ENCODE results near the gene PRF1.

The PRF1 gene

GRCh38 chr10:70603449-70603801 is 884 bp upstream of the PRF1 start:
- no peak overlapping the region for H3K27ac ChIP-seq (ENCODE audit: low read depth, low read length)
- H3K4me3 ChIP-seq (ENCODE audit: low read depth in 1 of 2, low read length in 2 of 2), result peak overlapping the region; percentile 22 to 40
- no peaks in the 10 kb centered on the region for H3K36me3 ChIP-seq (ENCODE audit: control insufficient read depth in 1 of 2, insufficient read depth in 2 of 2, low read length in 2 of 2)
- peak overlapping the region in 1 of 2 donors; percentile 56 for H3K9ac ChIP-seq (ENCODE audit: low read depth in 1 of 2, low read length in 2 of 2)
- H3K9me3 ChIP-seq (ENCODE audit: control insufficient read depth in 1 of 2, low read length in 2 of 2), result no peaks in the 10 kb centered on the region
- no peaks in the 10 kb centered on the region for H3K27me3 ChIP-seq (ENCODE audit: control insufficient read depth in 1 of 2, insufficient read depth in 2 of 2, low read length in 2 of 2)
- no peaks in the 10 kb centered on the region for H3K4me1 ChIP-seq (ENCODE audit: control insufficient read depth in 1 of 2, insufficient read depth in 2 of 2, low read length in 2 of 2)

GRCh38 chr10:70601746-70602145 is 795 bp downstream of the PRF1 start:
- H3K36me3 ChIP-seq (ENCODE audit: control insufficient read depth in 1 of 2, insufficient read depth in 2 of 2, low read length in 2 of 2), result no peaks in the 10 kb centered on the region

GRCh38 chr10:70600512-70601395 is 1.8 kb downstream of the PRF1 start:
- Histone ChIP-seq H3K4me1 (ENCODE audit: control insufficient read depth in 1 of 2, insufficient read depth in 2 of 2, low read length in 2 of 2) (peaks cover 7 to 8% of the 10 kb centered on the region in 2 donors), H3K9ac (ENCODE audit: low read depth in 1 of 2, low read length in 2 of 2) (no peak overlapping the region), H3K9me3 (ENCODE audit: control insufficient read depth in 1 of 2, low read length in 2 of 2) (no peaks in the 10 kb centered on the region), H3K4me3 (ENCODE audit: low read depth in 1 of 2, low read length in 2 of 2) (no peak overlapping the region), H3K27me3 (ENCODE audit: control insufficient read depth in 1 of 2, insufficient read depth in 2 of 2, low read length in 2 of 2) (no peaks in the 10 kb centered on the region), H3K36me3 (ENCODE audit: control insufficient read depth in 1 of 2, insufficient read depth in 2 of 2, low read length in 2 of 2) (no peaks in the 10 kb centered on the region), H3K27ac (ENCODE audit: low read depth, low read length) (no peak overlapping the region)

More at GRCh38 chr10:70601746-70602145, 795 bp downstream of the PRF1 start:
- no peaks in the 10 kb centered on the region for H3K27me3 ChIP-seq (ENCODE audit: control insufficient read depth in 1 of 2, insufficient read depth in 2 of 2, low read length in 2 of 2)
- no peak overlapping the region for H3K27ac ChIP-seq (ENCODE audit: low read depth, low read length)
- no peaks in the 10 kb centered on the region for H3K9me3 ChIP-seq (ENCODE audit: control insufficient read depth in 1 of 2, low read length in 2 of 2)
- peak overlapping the region in 1 of 2 donors; percentile 39 for H3K9ac ChIP-seq (ENCODE audit: low read depth in 1 of 2, low read length in 2 of 2)
- peak overlapping the region; percentile 10 to 51 for H3K4me3 ChIP-seq (ENCODE audit: low read depth in 1 of 2, low read length in 2 of 2)
- no peaks in the 10 kb centered on the region for H3K4me1 ChIP-seq (ENCODE audit: control insufficient read depth in 1 of 2, insufficient read depth in 2 of 2, low read length in 2 of 2)

GRCh38 chr10:70599791-70600190 is 2.8 kb downstream of the PRF1 start:
- no peaks in the 10 kb centered on the region for H3K36me3 ChIP-seq (ENCODE audit: control insufficient read depth in 1 of 2, insufficient read depth in 2 of 2, low read length in 2 of 2)
- peaks cover 8 to 9% of the 10 kb centered on the region in 2 donors for H3K4me1 ChIP-seq (ENCODE audit: control insufficient read depth in 1 of 2, insufficient read depth in 2 of 2, low read length in 2 of 2)
- H3K27ac ChIP-seq (ENCODE audit: low read depth, low read length), result no peak overlapping the region
- H3K9me3 ChIP-seq (ENCODE audit: control insufficient read depth in 1 of 2, low read length in 2 of 2), result no peaks in the 10 kb centered on the region
- no peak overlapping the region for H3K4me3 ChIP-seq (ENCODE audit: low read depth in 1 of 2, low read length in 2 of 2)
- no peaks in the 10 kb centered on the region for H3K27me3 ChIP-seq (ENCODE audit: control insufficient read depth in 1 of 2, insufficient read depth in 2 of 2, low read length in 2 of 2)
- H3K9ac ChIP-seq (ENCODE audit: low read depth in 1 of 2, low read length in 2 of 2), result no peak overlapping the region

GRCh38 chr10:70599319-70599718 is 3.2 kb downstream of the PRF1 start:
- Histone ChIP-seq H3K4me3 (ENCODE audit: low read depth in 1 of 2, low read length in 2 of 2) (no peak overlapping the region), H3K27me3 (ENCODE audit: control insufficient read depth in 1 of 2, insufficient read depth in 2 of 2, low read length in 2 of 2) (no peaks in the 10 kb centered on the region), H3K9ac (ENCODE audit: low read depth in 1 of 2, low read length in 2 of 2) (no peak overlapping the region), H3K36me3 (ENCODE audit: control insufficient read depth in 1 of 2, insufficient read depth in 2 of 2, low read length in 2 of 2) (no peaks in the 10 kb centered on the region), H3K27ac (ENCODE audit: low read depth, low read length) (no peak overlapping the region), H3K4me1 (ENCODE audit: control insufficient read depth in 1 of 2, insufficient read depth in 2 of 2, low read length in 2 of 2) (peaks cover 8 to 9% of the 10 kb centered on the region in 2 donors), H3K9me3 (ENCODE audit: control insufficient read depth in 1 of 2, low read length in 2 of 2) (no peaks in the 10 kb centered on the region)

GRCh38 chr10:70598857-70599295 is 3.7 kb downstream of the PRF1 start:
- Histone ChIP-seq H3K9ac (ENCODE audit: low read depth in 1 of 2, low read length in 2 of 2) (no peak overlapping the region), H3K9me3 (ENCODE audit: control insufficient read depth in 1 of 2, low read length in 2 of 2) (no peaks in the 10 kb centered on the region), H3K27ac (ENCODE audit: low read depth, low read length) (no peak overlapping the region), H3K36me3 (ENCODE audit: control insufficient read depth in 1 of 2, insufficient read depth in 2 of 2, low read length in 2 of 2) (no peaks in the 10 kb centered on the region), H3K4me1 (ENCODE audit: control insufficient read depth in 1 of 2, insufficient read depth in 2 of 2, low read length in 2 of 2) (peaks cover 8 to 9% of the 10 kb centered on the region in 2 donors), H3K4me3 (ENCODE audit: low read depth in 1 of 2, low read length in 2 of 2) (no peak overlapping the region), H3K27me3 (ENCODE audit: control insufficient read depth in 1 of 2, insufficient read depth in 2 of 2, low read length in 2 of 2) (no peaks in the 10 kb centered on the region)

- H3K36me3 ChIP-seq (ENCODE audit: control insufficient read depth in 1 of 2, insufficient read depth in 2 of 2, low read length in 2 of 2), result no peaks in the 10 kb centered on the region
- no peak overlapping the region for H3K4me3 ChIP-seq (ENCODE audit: low read depth in 1 of 2, low read length in 2 of 2)
- H3K9ac ChIP-seq (ENCODE audit: low read depth in 1 of 2, low read length in 2 of 2), result no peak overlapping the region
- H3K9me3 ChIP-seq (ENCODE audit: control insufficient read depth in 1 of 2, low read length in 2 of 2), result no peaks in the 10 kb centered on the region
- peaks cover 8 to 9% of the 10 kb centered on the region in 2 donors for H3K4me1 ChIP-seq (ENCODE audit: control insufficient read depth in 1 of 2, insufficient read depth in 2 of 2, low read length in 2 of 2)
- H3K27me3 ChIP-seq (ENCODE audit: control insufficient read depth in 1 of 2, insufficient read depth in 2 of 2, low read length in 2 of 2), result no peaks in the 10 kb centered on the region
- no peak overlapping the region for H3K27ac ChIP-seq (ENCODE audit: low read depth, low read length)
Observed at GRCh38 chr10:70597856-70598815, 4.4 kb downstream of the PRF1 start.

GRCh38 chr10:70596860-70597809 is 5.4 kb downstream of the PRF1 start:
- Histone ChIP-seq H3K9me3 (ENCODE audit: control insufficient read depth in 1 of 2, low read length in 2 of 2) (no peaks in the 10 kb centered on the region), H3K9ac (ENCODE audit: low read depth in 1 of 2, low read length in 2 of 2) (no peak overlapping the region), H3K27ac (ENCODE audit: low read depth, low read length) (no peak overlapping the region), H3K4me3 (ENCODE audit: low read depth in 1 of 2, low read length in 2 of 2) (no peak overlapping the region), H3K27me3 (ENCODE audit: control insufficient read depth in 1 of 2, insufficient read depth in 2 of 2, low read length in 2 of 2) (no peaks in the 10 kb centered on the region), H3K4me1 (ENCODE audit: control insufficient read depth in 1 of 2, insufficient read depth in 2 of 2, low read length in 2 of 2) (peaks cover 8 to 9% of the 10 kb centered on the region in 2 donors), H3K36me3 (ENCODE audit: control insufficient read depth in 1 of 2, insufficient read depth in 2 of 2, low read length in 2 of 2) (no peaks in the 10 kb centered on the region)

GRCh38 chr10:70596110-70596798 is 6.3 kb downstream of the PRF1 start:
- H3K4me3 ChIP-seq (ENCODE audit: low read depth in 1 of 2, low read length in 2 of 2), result no peak overlapping the region
- peaks cover 8 to 9% of the 10 kb centered on the region in 2 donors for H3K4me1 ChIP-seq (ENCODE audit: control insufficient read depth in 1 of 2, insufficient read depth in 2 of 2, low read length in 2 of 2)
- no peaks in the 10 kb centered on the region for H3K27me3 ChIP-seq (ENCODE audit: control insufficient read depth in 1 of 2, insufficient read depth in 2 of 2, low read length in 2 of 2)
- H3K36me3 ChIP-seq (ENCODE audit: control insufficient read depth in 1 of 2, insufficient read depth in 2 of 2, low read length in 2 of 2), result no peaks in the 10 kb centered on the region
- H3K27ac ChIP-seq (ENCODE audit: low read depth, low read length), result no peak overlapping the region
- H3K9me3 ChIP-seq (ENCODE audit: control insufficient read depth in 1 of 2, low read length in 2 of 2), result no peaks in the 10 kb centered on the region
- H3K9ac ChIP-seq (ENCODE audit: low read depth in 1 of 2, low read length in 2 of 2), result no peak overlapping the region
